ENCODE results near the gene ILKAP. TPM values are rescaled to one million over a fixed set of nuclear protein-coding genes. Genes with fewer than 3 reads are reported as not detected.

Gene ILKAP, protein sequence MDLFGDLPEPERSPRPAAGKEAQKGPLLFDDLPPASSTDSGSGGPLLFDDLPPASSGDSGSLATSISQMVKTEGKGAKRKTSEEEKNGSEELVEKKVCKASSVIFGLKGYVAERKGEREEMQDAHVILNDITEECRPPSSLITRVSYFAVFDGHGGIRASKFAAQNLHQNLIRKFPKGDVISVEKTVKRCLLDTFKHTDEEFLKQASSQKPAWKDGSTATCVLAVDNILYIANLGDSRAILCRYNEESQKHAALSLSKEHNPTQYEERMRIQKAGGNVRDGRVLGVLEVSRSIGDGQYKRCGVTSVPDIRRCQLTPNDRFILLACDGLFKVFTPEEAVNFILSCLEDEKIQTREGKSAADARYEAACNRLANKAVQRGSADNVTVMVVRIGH
- 36.0 to 46.8 TPM (median 42.3 TPM) in 5 replicates for total RNA-seq (2022; extraction: Qiagen RNA extraction; ENCODE audit: low read depth)

DNA sequence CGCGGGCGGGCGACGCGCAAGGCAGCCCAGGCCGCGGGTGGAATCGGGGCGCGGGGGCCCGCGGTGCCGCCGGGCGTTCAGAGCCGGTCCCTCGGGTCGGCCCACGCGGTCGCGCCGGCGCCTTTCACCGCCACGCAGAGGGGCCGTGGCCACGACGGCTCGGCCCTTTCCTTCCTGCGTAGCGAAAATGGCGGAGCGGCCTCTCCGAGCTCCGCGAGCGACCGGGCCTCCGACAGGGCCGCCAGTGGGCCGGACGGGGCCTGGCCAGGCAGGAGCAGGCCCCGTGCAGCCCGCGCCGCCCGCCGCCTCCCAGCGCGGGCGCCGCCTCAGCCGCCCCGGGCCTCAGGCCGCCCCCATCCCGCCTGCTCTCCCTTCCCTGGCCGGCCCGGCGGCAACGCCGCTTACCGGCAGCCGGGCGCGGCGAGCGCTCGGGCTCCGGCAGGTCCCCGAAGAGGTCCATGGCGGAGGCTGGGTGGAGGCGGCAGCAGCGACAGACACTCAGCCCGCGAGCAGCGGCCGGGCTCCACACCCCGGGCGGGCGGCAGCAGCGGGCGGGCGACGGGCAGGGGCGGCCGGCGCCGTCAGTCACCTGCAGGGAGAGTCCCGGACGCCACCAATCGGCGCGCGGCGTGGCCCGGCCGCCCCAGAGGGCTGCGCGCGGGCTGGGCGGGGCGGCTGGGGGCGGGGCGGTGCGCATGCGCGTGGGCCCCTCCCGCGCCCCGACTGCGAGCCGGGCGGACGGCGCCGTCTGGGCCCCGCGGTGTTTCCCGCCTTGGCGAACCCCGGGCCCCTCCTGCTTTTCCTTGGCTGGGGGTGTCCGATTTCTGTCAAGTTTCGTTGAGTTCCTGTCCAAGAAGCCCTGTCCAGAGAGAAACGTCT is at the start of gene ILKAP:
ILKAP (minus strand) TSS at position 602 of the 879 bp plus-strand sequence; CDS start at position 460, 142 bp downstream.

DNA sequence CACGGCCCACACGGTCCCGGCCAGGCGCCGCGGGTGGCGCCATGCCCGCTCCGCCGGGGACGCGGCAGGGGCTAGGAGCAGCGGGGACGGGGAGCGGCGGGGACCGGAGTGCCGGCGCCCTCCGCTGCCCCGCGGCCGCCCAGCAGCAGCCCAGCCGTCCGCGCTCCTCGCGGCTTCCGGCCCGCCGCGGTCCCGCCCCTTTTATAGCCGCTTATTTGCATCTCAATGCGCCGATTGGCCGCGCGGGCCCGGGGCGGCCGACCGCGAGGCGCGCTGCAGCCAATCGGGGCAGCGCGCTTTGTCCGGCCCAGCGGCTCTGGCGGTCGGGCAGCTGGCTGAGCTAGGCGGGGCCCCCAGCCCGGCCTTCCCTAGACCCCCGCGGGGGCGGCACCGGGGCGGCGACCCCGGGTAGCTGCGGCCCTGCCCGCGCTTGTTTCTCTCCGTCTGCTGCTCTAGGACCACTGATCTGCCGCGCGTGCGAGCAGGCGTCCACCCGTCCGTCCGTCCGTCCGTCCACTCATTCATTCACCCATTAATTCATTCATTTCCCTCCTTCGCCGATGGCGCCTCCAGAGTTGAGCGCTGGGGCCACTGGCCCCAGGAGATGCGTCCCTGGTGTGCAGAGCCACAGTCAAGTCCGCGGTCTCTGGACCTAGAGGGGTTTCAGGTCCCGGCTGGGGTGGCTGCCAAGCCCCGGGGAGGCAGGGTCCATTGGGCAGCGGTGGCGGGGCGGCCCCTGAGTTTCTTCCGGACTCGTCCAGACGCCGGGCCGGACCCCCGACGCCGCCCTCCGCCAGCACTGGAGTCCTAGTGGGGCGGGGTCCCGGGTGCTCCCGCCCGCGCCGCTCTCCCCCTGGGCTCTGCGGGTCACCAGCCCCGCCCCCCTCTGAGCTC is 36.6 kb upstream of the ILKAP start, which contains the start of gene HES6:
HES6 (minus strand) TSS at position 176 of the 894 bp plus-strand sequence; CDS start at position 43, 133 bp downstream.

DNA sequence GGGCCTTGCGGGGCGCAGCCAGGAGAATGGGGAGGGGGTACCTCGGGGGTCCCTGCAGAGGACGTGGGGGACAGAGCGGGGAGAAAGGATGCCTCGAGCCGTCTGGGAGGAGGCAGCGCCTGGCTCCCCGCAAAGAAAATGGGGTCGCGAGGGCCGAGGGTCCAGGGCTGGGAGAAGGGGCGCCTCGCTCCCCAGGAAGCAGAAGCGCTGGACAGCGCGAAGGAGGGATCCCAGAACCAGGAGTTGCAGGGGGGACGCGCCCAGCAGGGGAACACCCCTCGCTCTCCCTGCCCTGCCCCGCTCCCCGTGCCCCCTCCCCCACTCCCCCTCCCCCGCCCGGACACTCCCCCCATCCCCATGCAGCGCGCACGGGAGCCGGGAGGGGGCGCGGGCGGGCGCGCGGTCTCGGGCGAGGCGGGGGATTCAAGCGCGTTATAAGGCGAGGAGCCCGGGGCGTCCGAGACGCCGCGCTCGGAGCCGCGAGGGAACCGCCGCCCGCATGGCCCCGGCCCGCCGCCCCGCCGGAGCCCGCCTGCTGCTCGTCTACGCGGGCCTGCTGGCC is 44.9 kb downstream of the ILKAP start, which contains the start of gene ERFE:
ERFE (plus strand) TSS at position 462 of the 562 bp plus-strand sequence; CDS start at position 500, 38 bp downstream.

DNA sequence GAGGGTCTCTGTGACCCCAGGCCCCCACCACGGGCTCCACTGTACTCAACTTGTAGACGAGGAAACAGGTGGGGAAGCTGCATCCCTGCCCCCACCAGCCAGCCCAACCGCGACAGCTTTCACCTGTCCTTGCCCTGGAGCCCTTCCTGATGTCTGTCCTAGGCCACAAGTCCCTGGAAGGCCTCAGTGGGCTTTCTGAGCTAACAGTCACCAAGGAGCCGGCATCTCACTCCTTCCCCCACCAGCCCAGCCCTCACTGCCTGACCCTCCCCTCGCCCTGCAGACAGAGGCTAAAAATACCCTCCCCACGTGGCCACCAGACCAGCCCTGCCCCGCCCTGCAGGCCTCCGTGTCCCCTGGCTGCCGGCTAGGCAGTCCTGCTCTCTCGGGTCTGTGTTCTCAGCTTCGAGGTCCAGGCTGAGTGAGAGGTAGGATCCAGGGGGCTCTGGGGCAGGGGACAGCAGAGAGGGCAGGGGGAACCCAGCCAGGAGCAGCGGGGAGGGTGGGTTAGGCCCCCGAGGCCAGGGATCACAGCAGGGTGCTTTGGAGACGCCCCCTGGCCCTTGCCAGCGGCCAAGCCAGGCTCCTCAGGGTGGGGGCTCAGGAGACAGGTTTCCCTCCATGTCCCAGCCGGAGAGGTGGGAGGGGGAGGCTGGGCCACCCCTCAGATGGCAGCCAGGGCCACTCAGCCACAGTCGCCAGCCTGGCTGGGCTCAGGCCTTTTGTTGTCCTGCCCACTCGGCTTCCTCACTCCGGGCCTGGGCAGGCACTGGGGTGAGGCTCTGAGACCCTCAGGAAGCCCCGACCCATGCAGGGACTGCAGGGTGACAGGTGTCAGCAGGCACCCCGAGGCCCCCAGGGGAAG is 64.9 kb downstream of the ILKAP start, which contains the start of gene KLHL30:
KLHL30 (plus strand) TSS at position 338 of the 865 bp plus-strand sequence. CDS start 2,087 bp downstream, outside the sequence.

Other genes with a start within 250 kb of the ILKAP start
- 40.8 to 57.8 TPM (median 53.1 TPM) in 5 replicates for gene UBE2F, start 236.7 kb downstream of the ILKAP start, total RNA-seq (2022; extraction: Qiagen RNA extraction; ENCODE audit: low read depth)
- 23.3 to 25.5 TPM (median 24.6 TPM) in 5 replicates for gene SCLY, start 142.7 kb downstream of the ILKAP start, total RNA-seq (2022; extraction: Qiagen RNA extraction; ENCODE audit: low read depth)
- 0.13 to 0.37 TPM (median 0.18 TPM) in 4 of 5 replicates, not detected in the other for gene ESPNL, start 103.4 kb downstream of the ILKAP start, total RNA-seq (2022; extraction: Qiagen RNA extraction; ENCODE audit: low read depth)
- gene KLHL30, start 65.0 kb downstream of the ILKAP start, total RNA-seq (2022; extraction: Qiagen RNA extraction; ENCODE audit: low read depth) = 0.05 to 0.19 TPM (median 0.07 TPM) in 5 replicates
- 6.3 to 8.2 TPM (median 6.9 TPM) in 5 replicates for gene ERFE, start 44.7 kb downstream of the ILKAP start, total RNA-seq (2022; extraction: Qiagen RNA extraction; ENCODE audit: low read depth)
- 7.8 to 15.2 TPM (median 13.7 TPM) in 5 replicates for gene HES6, start 36.3 kb upstream of the ILKAP start, total RNA-seq (2022; extraction: Qiagen RNA extraction; ENCODE audit: low read depth)
- 3.0 to 3.6 TPM (median 3.3 TPM) in 5 replicates for gene PER2, start 84.9 kb upstream of the ILKAP start, total RNA-seq (2022; extraction: Qiagen RNA extraction; ENCODE audit: low read depth)
- gene TRAF3IP1, start 116.8 kb upstream of the ILKAP start, total RNA-seq (2022; extraction: Qiagen RNA extraction; ENCODE audit: low read depth) = 9.8 to 17.0 TPM (median 12.5 TPM) in 5 replicates
- gene ASB1, start 223.2 kb upstream of the ILKAP start, total RNA-seq (2022; extraction: Qiagen RNA extraction; ENCODE audit: low read depth) = 37.2 to 58.7 TPM (median 56.3 TPM) in 5 replicates